Kidney (tissue), 14 donors: ENCODE measurements around the gene SEMA4G. TPM values are rescaled to one million over a fixed set of nuclear protein-coding genes. Genes with fewer than 3 reads are reported as not detected.
A peak's percentile ranks its signal among the peaks of the same experiment; 100 is the strongest.

Source experiments
- DNase-seq, 5 donors: peaks; one replicate each; pipeline ENCODE4 v3.0.0-alpha.2; 2013 to 2020
- FAIRE-seq: peaks from 2 replicates; lab custom pipeline; 2012; peaks lifted over from hg19 to GRCh38; lab: Jason Lieb, UNC
- H3K27ac ChIP-seq, 2 donors: one replicate each; pipeline ENCODE4 v1.7.0; 2013; ENCODE audit warnings: low read depth in 2 of 2, low read length in 2 of 2, inconsistent platforms in 1 of 2
- H3K27me3 ChIP-seq: one replicate; pipeline ENCODE4 v1.7.1; 2013; ENCODE audit warnings: low read length, inconsistent platforms; ENCODE audit not compliant: control insufficient read depth, insufficient read depth
- H3K36me3 ChIP-seq, 3 donors: one replicate each; pipeline versions ENCODE4 v1.7.0 to v1.7.1; 2013; ENCODE audit warnings: low read length in 3 of 3, control low read depth in 1 of 3, inconsistent platforms in 1 of 3; ENCODE audit not compliant: insufficient read depth in 3 of 3, control insufficient read depth in 2 of 3
- H3K4me1 ChIP-seq, 3 donors: one replicate each; pipeline versions ENCODE4 v1.7.0 to v1.7.1; 2013; ENCODE audit warnings: low read length in 3 of 3, inconsistent platforms in 1 of 3, low read depth in 1 of 3; ENCODE audit not compliant: control insufficient read depth in 2 of 3, insufficient read depth in 2 of 3
- H3K4me3 ChIP-seq, 3 donors: one replicate each; pipeline versions ENCODE4 v1.7.0 to v1.8.1; 2013; ENCODE audit warnings: low read length in 3 of 3, control low read depth in 1 of 3, inconsistent platforms in 1 of 3
- H3K9ac ChIP-seq, 3 donors: one replicate each; pipeline versions ENCODE4 v1.7.0 to v1.7.1; 2013; ENCODE audit warnings: low read length in 3 of 3, control low read depth in 1 of 3, inconsistent platforms in 1 of 3
- H3K9me3 ChIP-seq, 3 donors: one replicate each; pipeline versions ENCODE4 v1.7.0 to v1.7.1; 2013; ENCODE audit warnings: low read length in 3 of 3, control low read depth in 1 of 3, inconsistent platforms in 1 of 3; ENCODE audit not compliant: control insufficient read depth in 2 of 3, insufficient read depth in 1 of 3
- CTCF ChIP-seq: IDR thresholded peaks from 3 replicates; pipeline ENCODE4 v1.5.1; 2012; ENCODE audit warnings: mild to moderate bottlenecking, moderate library complexity, borderline replicate concordance; ENCODE audit not compliant: insufficient read depth; ENCODE audit errors: extremely low read depth
- intact Hi-C: fragments of 100-400 bp; cut with DNase I; formaldehyde crosslinking; loops from one replicate; pipeline ENCODE4 v1.11.1; 2022
- polyA plus RNA-seq: library from polyadenylated mRNA; stranded (reverse); fragments of 350-450 nt; fragmentation: Illumina TruSeq; extraction: RNeasy Lipid Tissue Mini Kit (QIAGEN cat#74804); gene quantifications from one replicate; pipeline ENCODE4 v1.2.3, GENCODE V29; 2014; ENCODE audit warnings: low read depth, low replicate concordance; ENCODE audit not compliant: insufficient read depth
- total RNA-seq: library from RNA; stranded (reverse); fragmentation: NEBNext Ultra II Directional; extraction: Animal tissue kit (Norgen Biotek cat#: 25700); gene quantifications from one replicate; pipeline ENCODE4 v1.2.1, GENCODE V29; 2021
- donor health status: control.
- donor health status: control.
- donor health status: control.
- donor health status: control.
- donor health status: control.
- donor health status: DM: yes; HTN: yes; CAD: no.
- donor health status: Normal renal cell carcinoma (clear cell type).

SEMA4G gene
- total and polyA plus RNA-seq, 2 donors from 2014 or later = 6.1 to 23.5 TPM

GRCh38 chr10:101006593-101007098, 37.3 kb downstream of the SEMA4G start:
- intact Hi-C loops = no loop called here
- H3K27ac ChIP-seq = no peak overlapping the region
- H3K9me3 ChIP-seq = no peaks in the 10 kb centered on the region
- H3K9ac ChIP-seq = no peak overlapping the region
- TF ChIP-seq CTCF = no peak
- no peak overlapping the region for H3K4me3 ChIP-seq
- peak in 3 of 5 donors; percentile 20 to 49 (median 24) for DNase-seq
- no peak for FAIRE-seq
- peaks cover 0 to 11% (median 0%) of the 10 kb centered on the region in 3 donors for H3K4me1 ChIP-seq
- peaks cover 0 to 25% (median 17%) of the 10 kb centered on the region in 3 donors for H3K36me3 ChIP-seq
- no peaks in the 10 kb centered on the region for H3K27me3 ChIP-seq

- intact Hi-C loops = no loop called here
- FAIRE-seq (no peak), DNase-seq (peak in 3 of 5 donors; percentile 29 to 81 (median 39))
- no peaks in the 10 kb centered on the region for H3K9me3 ChIP-seq
- TF ChIP-seq CTCF = no peak
- no peaks in the 10 kb centered on the region for H3K27me3 ChIP-seq
- peak overlapping the region in 1 of 3 donors; percentile 7 for H3K9ac ChIP-seq
- no peak overlapping the region for H3K27ac ChIP-seq
- no peak overlapping the region for H3K4me3 ChIP-seq
- peaks cover 0 to 5% (median 0%) of the 10 kb centered on the region in 3 donors for H3K4me1 ChIP-seq
- H3K36me3 ChIP-seq = peaks cover 0 to 25% (median 17%) of the 10 kb centered on the region in 3 donors
Observed at GRCh38 chr10:101007099-101007711, 37.9 kb downstream of the SEMA4G start.

- Histone ChIP-seq H3K27me3 (no peaks in the 10 kb centered on the region), H3K36me3 (peaks cover 0 to 18% (median 13%) of the 10 kb centered on the region in 3 donors), H3K9me3 (no peaks in the 10 kb centered on the region), H3K27ac (no peak overlapping the region), H3K4me3 (no peak overlapping the region), H3K4me1 (peaks cover 0 to 10% (median 0%) of the 10 kb centered on the region in 3 donors), H3K9ac (peak overlapping the region in 1 of 3 donors; percentile 46)
- TF ChIP-seq CTCF = no peak
- DNase-seq (no peak), FAIRE-seq (no peak)
- intact Hi-C loops = no loop called here
Observed at GRCh38 chr10:101007915-101008822, 38.9 kb downstream of the SEMA4G start.
